ENCODE results near the gene PCOLCE2.

PCOLCE2 gene

GRCh38 chr3:142888481-142889211, at the start of gene PCOLCE2:
TSS of gene PCOLCE2 (minus strand) at chr3:142889083. CDS start at chr3:142888896, 187 bp downstream.
- DNase-seq (ENCODE audit: low read depth): no peak

- DNase-seq (ENCODE audit: low read depth): no peak
Measured at GRCh38 chr3:142935963-142936362, 47.1 kb upstream of the PCOLCE2 start.

GRCh38 chr3:142934887-142935269, 46.0 kb upstream of the PCOLCE2 start:
- DNase-seq (ENCODE audit: low read depth): no peak

- no peak for DNase-seq (ENCODE audit: low read depth)
Measured at GRCh38 chr3:142934128-142934886, 45.4 kb upstream of the PCOLCE2 start.

GRCh38 chr3:142931222-142931621, 42.3 kb upstream of the PCOLCE2 start:
- DNase-seq (ENCODE audit: low read depth): no peak

- DNase-seq (ENCODE audit: low read depth): no peak
Measured at GRCh38 chr3:142930463-142930862, 41.6 kb upstream of the PCOLCE2 start.

- DNase-seq (ENCODE audit: low read depth): peak; percentile 12
Measured at GRCh38 chr3:142929890-142930289, 41.0 kb upstream of the PCOLCE2 start.

GRCh38 chr3:142929109-142929508, 40.2 kb upstream of the PCOLCE2 start:
- DNase-seq (ENCODE audit: low read depth): peak; percentile 40

- no peak for DNase-seq (ENCODE audit: low read depth)
Measured at GRCh38 chr3:142926368-142926944, 37.6 kb upstream of the PCOLCE2 start.

GRCh38 chr3:142925140-142925539, 36.3 kb upstream of the PCOLCE2 start:
- no peak for DNase-seq (ENCODE audit: low read depth)

GRCh38 chr3:142923694-142924093, 34.8 kb upstream of the PCOLCE2 start:
- no peak for DNase-seq (ENCODE audit: low read depth)

GRCh38 chr3:142916605-142917004, 27.7 kb upstream of the PCOLCE2 start:
- no peak for DNase-seq (ENCODE audit: low read depth)

- no peak for DNase-seq (ENCODE audit: low read depth)
Measured at GRCh38 chr3:142915636-142916035, 26.8 kb upstream of the PCOLCE2 start.

GRCh38 chr3:142914286-142914811, 25.5 kb upstream of the PCOLCE2 start:
- DNase-seq (ENCODE audit: low read depth): no peak

- DNase-seq (ENCODE audit: low read depth): no peak
Measured at GRCh38 chr3:142913432-142913831, 24.5 kb upstream of the PCOLCE2 start.

- DNase-seq (ENCODE audit: low read depth): no peak
Measured at GRCh38 chr3:142912402-142913172, 23.7 kb upstream of the PCOLCE2 start.

- no peak for DNase-seq (ENCODE audit: low read depth)
Measured at GRCh38 chr3:142910280-142910679, 21.4 kb upstream of the PCOLCE2 start.

GRCh38 chr3:142909282-142909681, 20.4 kb upstream of the PCOLCE2 start:
- no peak for DNase-seq (ENCODE audit: low read depth)

- no peak for DNase-seq (ENCODE audit: low read depth)
Measured at GRCh38 chr3:142907996-142908395, 19.1 kb upstream of the PCOLCE2 start.

- peak; percentile 29 for DNase-seq (ENCODE audit: low read depth)
Measured at GRCh38 chr3:142904639-142905436, 16.0 kb upstream of the PCOLCE2 start.

GRCh38 chr3:142902356-142902755, 13.5 kb upstream of the PCOLCE2 start:
- no peak for DNase-seq (ENCODE audit: low read depth)
